ENCODE data around the gene MRC1.

DNA sequence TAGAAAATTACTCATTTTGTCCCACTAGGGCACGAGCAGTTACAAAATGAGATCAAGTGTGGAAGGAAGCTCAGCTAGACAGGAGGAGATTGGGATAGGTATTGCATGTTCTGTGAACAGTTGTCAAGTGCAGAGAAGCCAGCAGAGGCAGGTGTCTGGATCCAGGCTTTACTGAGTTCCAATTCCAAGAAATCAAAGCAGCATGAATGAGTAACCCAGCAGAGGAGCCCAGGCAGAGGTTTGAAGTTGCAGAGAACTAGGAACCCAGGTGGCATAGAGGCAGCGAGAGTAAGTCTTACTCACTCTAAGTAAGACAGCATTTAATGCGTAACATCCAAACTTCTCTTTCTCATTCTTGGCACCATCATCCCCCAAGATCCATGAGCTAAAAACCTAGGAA lies 11.8 kb downstream of the MRC1 start:
- TF ChIP-seq, protein P1, sequence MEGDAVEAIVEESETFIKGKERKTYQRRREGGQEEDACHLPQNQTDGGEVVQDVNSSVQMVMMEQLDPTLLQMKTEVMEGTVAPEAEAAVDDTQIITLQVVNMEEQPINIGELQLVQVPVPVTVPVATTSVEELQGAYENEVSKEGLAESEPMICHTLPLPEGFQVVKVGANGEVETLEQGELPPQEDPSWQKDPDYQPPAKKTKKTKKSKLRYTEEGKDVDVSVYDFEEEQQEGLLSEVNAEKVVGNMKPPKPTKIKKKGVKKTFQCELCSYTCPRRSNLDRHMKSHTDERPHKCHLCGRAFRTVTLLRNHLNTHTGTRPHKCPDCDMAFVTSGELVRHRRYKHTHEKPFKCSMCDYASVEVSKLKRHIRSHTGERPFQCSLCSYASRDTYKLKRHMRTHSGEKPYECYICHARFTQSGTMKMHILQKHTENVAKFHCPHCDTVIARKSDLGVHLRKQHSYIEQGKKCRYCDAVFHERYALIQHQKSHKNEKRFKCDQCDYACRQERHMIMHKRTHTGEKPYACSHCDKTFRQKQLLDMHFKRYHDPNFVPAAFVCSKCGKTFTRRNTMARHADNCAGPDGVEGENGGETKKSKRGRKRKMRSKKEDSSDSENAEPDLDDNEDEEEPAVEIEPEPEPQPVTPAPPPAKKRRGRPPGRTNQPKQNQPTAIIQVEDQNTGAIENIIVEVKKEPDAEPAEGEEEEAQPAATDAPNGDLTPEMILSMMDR (conservative IDR thresholded peaks at IDR 0.05; ENCODE audit: low read length), result no peak
- no peak for TF ChIP-seq EZH2phosphoT487 (IDR thresholded peaks at IDR 0.05; ENCODE audit: borderline replicate concordance)

All from Loucy (cell line).